SHP77 (cell line): ENCODE data around the gene GCN1.
"Not testable (repeated sequence)": the region's sequence is repeated elsewhere in the genome, so short reads cannot be mapped to it uniquely, and the experiment has no call there.

ENCODE experiments used
- DNase-seq, 2 experiments: peaks; one replicate each; lab custom pipeline; 2025; lab: John Stamatoyannopoulos, UW

Gene GCN1, protein sequence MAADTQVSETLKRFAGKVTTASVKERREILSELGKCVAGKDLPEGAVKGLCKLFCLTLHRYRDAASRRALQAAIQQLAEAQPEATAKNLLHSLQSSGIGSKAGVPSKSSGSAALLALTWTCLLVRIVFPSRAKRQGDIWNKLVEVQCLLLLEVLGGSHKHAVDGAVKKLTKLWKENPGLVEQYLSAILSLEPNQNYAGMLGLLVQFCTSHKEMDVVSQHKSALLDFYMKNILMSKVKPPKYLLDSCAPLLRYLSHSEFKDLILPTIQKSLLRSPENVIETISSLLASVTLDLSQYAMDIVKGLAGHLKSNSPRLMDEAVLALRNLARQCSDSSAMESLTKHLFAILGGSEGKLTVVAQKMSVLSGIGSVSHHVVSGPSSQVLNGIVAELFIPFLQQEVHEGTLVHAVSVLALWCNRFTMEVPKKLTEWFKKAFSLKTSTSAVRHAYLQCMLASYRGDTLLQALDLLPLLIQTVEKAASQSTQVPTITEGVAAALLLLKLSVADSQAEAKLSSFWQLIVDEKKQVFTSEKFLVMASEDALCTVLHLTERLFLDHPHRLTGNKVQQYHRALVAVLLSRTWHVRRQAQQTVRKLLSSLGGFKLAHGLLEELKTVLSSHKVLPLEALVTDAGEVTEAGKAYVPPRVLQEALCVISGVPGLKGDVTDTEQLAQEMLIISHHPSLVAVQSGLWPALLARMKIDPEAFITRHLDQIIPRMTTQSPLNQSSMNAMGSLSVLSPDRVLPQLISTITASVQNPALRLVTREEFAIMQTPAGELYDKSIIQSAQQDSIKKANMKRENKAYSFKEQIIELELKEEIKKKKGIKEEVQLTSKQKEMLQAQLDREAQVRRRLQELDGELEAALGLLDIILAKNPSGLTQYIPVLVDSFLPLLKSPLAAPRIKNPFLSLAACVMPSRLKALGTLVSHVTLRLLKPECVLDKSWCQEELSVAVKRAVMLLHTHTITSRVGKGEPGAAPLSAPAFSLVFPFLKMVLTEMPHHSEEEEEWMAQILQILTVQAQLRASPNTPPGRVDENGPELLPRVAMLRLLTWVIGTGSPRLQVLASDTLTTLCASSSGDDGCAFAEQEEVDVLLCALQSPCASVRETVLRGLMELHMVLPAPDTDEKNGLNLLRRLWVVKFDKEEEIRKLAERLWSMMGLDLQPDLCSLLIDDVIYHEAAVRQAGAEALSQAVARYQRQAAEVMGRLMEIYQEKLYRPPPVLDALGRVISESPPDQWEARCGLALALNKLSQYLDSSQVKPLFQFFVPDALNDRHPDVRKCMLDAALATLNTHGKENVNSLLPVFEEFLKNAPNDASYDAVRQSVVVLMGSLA (N-terminal part only)

DNA sequence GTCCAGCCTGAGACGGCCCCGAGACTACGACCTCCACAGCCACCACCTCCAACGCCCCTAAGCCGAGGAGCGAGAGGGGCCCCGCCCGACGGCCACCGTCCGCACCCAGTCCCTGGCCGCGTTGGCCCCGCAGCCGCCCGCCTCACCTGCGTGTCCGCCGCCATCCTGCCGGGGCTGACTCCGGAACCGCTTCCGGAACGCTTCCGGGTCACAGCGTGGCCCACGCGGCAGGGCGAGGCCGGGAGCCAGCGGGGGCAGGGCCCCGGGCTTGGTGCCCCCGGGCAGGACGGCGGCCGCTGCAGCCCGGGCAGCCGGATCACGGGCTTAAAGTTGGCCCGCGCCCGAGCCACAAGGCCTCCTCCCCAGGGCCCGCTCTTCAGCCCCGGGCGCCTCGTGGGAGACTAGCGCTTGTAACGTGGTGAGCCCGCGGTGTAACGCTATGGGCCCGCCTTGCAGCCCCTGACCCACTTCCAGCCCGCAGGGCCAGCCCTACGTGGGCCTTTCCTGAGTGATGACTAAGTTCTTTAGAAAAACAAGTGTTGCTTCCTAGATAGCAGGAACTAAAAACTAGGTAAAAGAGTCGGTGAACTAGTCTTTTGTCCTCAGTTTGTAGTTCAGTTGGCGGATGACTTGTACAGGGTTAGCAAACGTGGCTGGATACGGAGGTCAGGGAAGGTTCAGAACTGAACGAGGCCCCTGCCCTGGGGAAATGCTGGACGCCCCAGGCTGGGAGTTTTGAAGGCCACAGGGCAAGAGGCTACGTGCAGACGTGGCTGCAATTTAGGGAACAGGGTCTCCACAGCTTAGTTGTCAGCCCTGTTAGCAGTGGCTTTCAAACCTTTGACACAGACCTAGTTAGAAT lies at the start of gene GCN1:
Gene GCN1, minus strand, starts transcription at position 182 of the 862 bp plus-strand sequence. Its CDS starts 18 bp downstream, at position 164.
- peak; percentile 70 to 85 for DNase-seq

DNA sequence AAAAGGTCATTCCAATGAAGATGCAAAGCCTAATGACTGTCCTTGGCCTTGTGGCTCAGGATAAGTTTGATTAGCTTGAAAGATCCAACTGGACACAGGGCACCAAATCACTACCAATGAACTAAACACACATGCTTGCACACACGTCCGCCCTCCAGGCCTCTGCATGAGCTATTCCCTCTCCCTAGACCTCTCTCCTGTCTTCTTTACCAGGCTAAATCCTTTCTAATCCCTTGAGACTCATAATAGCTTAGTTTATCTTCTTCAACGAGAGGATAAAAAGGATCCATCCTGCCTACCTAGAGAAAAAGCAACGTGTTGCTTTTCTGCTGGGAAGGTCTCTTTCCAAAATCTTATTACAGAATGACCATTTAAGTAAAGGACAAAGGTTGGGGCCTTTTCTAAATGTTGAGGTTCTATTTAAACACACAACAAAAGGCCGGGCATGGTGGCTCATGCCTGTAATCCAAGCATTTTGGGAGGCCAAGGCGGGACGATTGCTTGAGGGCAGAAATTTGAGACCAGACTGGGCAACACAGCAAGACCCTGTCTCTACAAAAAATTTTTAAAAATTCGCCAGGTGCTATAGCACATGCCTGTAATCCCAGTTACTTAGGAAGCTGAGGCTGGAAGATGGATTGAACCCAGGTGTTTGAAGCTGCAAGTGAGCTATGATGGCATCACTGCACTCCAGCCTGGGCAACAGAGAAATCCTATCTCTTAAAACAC lies 48.6 kb upstream of the GCN1 start:
- no peak for DNase-seq

DNA sequence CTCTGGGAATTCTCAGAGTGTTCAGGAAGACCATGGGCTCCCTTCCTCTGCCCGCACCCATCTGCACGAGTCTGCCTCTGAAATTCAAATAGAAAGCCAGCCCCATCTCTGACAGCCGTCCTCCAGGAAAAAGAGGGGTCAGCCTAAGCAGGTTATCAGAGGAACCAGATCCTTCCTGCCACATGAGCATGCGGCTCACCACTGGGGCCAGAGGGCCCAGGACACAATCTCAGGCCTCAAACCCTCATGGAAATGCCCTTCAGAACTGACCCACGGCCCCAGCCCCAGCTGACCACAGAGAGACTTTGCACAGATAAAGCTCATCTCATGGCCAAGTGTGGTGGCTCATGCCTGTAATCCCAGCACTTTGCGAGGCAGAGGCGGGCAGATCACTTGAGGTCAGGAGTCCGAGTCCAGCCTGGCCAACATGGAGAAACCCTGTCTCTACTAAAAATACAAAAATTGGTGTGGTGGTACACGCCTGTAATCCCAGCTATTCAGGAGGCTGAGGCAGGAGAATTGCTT lies 47.8 kb upstream of the GCN1 start:
- DNase-seq, result no peak

DNA sequence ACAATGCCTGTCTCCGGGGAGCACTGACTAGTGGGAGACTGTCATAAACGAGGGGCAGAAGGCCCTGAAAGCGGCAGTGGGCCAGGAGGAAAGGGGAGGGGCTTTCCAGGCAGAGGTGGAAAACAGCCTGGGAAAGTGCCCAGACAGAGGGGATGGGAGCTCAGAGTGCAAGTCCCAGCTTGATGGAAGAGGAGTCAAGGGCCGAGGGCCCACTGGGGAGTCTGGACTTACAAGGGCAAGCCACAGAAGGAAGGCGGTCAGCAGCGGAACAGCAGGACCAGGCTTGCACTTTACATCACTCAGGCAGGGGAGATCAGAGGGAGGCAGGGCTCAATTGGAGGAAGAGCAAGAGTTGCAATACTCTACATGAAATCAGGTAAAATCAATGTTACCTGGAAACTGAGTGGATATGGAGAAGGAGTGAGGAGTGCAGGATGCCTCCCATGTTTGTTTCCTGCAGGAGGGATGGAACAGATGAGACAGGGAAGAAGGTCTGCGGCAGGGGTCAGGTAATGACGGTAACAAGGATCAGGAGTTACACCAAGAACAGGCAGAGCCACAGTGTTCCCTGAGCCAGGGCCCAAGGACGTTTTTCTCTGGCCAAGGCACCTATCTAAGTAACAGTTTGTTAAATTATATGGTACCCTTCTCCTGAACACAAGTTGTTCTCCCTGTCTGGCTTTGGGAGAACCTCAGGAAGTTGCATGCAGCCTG lies 47.2 kb upstream of the GCN1 start:
- no peak for DNase-seq

DNA sequence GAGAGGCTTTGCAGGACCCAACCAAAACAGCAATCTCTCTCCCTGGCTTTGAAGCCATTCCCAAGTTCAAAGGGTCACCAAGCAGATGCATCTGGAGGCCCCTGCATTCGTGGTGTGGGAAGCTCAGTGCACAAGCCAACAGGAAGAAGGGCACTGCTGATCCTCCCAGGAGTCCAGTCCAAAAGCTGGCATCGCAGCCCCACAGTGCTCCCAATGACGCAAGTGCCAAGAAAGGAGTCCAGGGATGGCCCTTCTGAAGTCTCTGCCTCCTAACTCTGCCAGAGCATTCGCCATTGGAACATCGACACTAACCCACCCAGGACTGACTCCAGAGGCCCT lies 45.9 kb upstream of the GCN1 start:
- no peak for DNase-seq

DNA sequence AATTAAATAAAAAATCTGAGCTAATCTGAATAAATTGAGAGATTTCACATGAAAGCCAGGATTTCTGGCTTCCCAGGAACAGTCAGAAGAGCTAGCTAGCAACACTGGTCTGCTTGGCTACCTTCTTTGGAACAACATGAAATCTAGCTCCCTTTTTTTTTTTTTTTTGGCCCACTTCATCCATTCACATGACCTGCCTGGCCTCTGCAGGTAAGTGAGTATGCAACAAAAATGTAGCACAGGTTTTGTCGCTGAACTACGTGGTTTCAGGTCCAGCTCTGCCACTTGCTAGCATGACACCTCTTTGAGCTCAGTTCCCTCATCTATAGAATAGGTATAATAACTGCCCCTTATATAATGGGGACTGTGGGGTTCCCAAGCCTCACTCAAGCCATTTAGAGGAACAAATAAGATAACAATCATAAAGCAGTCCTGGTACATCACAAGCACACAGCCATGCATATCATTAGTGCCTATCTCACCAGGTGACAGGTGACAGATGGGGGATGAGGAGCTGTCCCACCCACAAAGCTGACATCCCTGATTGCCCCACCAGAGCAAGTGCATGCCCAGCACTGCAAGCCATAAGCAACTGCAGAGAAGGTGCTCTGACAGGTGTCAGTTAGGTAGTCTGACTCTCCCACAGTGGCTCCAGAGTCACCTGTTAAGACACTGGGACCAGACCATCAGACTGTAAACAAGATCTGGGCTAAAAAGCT lies 45.4 kb upstream of the GCN1 start:
- no peak for DNase-seq

DNA sequence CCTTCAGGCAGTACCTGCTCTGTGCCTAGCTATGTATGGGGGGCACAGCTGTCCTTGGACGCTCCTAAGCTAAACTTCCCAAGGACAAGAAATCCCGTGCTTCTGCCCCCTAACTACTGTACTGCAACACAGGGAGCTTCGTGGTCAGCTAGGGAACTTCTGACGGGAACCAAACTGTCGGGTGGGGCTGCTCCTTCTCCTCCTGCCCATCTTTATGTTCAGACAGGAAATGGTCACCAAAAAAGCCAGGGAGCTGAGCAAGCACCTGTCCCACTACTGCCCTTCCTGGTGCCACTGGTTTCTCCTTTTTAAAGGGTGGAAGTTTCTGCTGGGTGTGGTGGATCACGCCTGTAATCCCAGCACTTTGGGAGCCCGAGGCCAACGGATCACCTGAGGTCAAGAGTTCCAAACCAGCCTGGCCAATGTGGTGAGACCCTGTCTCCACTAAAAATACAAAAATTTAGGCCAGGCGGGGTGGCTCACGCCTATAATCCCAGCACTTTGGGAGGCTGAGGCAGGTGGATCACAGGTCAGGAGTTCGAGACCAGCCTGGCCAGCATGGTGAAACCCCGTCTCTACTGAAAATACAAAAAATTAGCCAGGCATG lies 44.4 kb upstream of the GCN1 start:
- no peak for DNase-seq

DNA sequence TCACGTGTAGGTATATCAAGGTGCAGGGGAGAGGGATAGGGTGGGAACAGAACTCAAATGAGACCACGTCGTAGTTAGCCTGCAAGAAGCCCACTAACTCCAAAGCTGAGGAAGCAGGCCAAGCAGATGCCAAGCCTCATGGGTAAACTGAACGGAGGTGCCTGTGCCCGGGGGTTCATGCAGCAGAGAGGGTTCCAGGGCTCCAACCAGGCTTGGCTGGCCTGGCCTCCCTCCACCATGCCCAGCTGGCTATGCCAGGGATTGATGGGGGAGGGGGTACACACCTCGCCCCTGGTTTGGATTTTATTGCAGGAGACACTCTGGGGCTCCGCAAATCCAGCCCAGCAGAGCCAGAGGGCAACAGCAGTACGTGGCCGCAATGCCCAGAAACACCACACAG lies 43.7 kb upstream of the GCN1 start:
- DNase-seq, result no peak

DNA sequence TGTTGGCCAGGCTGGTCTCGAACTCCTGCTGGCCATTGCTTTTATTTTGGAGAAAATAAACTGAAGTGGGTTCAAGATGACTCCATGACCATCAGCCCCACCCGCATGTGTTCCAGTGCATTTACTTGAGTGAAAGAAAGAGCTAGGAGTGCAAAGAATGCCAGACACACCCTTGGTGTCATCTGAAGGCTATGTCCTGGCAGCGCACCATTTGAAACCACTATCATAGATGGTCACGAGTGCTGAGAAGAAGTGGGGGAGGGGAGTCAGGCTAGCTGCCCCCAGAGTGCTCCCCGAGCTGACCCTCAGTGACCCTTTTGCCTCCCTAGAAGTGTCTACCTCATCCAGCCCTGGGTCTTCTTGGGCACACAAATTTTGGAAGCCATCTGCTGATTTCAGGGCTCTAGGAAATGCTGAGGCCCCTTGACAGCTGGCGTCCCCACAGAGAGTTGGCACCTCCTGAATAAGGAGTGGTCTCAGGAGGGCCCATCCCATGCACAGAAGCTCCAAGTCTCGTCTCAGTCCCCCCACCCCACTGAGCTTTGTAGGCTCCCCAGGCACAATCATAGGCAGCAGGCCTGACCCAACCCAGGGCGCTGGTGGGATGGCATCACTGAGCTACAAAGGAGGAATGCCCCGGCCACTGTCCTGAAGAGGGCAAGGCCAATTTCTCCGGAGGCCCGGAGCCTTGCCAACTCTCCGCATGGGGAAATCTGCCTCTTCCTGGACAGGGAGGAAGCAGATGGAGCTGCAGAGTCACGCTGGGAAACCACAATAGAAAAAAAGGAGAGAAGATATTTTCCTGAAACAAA lies 43.1 kb upstream of the GCN1 start:
- no peak for DNase-seq

DNA sequence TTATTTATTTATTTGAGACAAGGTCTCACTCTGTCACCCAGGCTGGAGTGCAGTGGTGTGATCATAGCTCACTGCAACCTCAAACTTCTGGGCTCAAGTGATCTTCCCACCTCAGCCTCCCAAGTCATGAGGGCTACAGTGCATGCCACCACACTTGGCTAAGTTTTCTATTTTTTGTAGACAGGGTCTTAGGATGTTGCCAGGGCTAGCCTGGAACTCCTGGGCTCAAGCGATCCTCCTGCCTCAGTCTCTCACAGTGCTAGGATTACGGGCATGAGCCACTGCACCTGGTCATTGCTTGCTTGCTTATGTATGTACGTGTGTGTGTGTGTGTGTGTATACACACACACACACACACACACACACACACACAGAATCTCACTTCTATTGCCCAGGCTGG lies 42.3 kb upstream of the GCN1 start:
- DNase-seq, result not testable (repeated sequence)

DNA sequence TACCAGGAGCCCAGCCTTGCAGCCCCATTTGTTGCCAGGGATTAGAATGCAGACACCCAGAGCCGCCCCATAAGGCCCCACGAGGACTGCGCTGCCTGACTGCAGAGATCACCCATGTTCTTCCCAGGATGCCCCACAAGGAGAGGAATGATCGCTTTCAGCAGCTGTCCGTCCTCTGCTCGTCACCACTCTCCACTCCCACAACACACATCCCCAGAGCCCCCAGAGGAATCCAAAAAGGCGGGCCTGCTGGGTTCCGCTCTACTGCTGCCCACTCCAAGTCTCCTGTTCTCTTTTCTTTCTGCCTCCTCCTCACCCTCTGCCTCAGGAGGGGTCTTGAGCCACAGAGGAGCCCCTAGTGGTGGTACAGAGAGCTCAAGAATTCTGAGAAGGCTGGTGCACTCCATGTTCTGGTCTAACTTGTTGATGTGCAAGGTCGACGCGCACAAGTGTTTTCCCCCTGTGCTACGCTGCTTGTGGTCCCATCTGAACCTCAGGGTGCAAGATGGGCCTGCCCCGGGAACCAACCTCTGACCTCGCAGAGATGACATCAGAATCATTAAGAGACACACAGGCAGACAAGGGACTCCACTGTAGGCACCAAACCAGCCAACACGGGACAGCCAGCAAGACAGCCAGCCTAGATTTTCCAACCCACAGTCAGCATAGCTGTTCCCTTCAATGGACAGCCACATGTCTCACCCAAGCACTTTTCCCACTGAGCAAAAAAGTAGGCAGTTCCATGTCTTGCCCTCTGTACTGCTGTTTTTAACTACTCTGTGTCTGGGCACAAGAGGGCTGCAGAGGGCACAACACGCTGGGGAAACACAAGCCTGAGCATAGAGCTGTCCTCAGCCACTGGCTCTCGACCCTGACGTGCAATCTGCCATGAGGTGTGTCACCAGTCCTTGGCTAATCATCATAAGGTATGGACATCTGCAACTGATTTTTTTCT lies 41.1 kb upstream of the GCN1 start:
- DNase-seq, result peak in 1 of 2 experiments; percentile 36

DNA sequence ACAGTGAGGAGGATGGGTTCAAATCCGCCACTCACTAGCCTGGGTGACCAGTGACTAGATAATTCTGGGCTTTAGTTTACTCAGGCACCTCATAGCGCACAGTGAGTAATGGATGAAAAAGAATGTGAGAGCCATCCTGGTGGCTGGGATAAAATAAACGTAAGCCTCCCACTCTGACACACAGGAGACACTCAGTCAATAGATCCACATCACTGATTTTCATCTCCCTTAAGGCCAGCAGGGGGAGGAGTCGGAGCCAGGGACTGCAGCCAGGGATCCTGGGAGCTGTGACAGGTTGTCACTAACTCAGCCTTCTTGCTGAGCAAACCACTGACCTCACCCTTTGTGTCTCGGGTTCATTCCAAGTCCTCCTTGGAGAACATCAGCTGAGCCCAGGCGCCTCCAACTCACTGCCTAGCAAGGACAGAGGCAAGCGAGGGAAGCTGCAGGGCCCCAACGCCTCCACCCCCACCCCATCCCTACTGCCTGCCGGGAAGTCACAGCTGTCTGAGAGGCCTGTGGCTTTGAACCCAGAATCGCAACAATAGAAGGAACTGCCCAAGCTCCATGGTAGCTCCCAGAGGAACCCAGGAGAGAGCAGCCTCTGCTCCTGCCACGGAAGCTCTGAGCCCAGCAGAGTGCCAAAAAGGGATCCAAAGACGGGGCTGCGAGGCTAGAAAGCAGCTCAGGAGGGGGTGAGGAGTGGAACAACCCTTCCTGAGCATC lies 40.3 kb upstream of the GCN1 start:
- DNase-seq, result peak; percentile 61 to 86

DNA sequence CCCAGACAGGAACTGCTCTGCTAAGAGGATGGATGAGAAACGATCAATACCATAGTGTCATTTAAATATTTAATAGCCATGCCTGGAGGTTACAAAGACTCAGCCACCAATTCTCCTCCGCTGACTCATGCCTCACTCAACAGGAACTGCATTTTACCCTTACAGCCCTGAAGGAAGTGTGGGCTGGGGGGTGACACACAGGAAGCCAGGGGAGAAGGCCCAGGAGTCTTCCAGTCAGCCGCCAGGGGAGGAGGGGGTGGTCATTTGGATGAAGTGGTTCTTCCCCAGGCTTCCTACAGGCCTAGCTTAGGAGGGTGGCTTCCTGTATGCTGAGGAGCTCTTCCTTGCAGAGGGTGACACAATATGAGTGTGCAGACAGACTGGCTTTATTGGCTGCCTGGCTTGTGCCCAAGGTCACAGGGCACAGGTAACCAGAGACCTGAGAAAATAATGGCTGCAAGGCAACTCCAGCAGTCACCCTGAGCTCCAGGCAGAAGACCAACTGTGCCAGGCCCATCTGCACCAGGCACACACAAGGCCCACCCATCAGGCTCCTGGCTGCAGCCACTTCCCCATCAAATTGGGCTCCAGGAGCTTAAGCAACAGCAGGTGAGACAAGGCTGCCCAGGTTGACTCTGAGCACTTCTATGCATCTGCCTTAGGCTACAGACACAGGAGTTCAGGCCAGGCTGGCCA lies 36.9 kb upstream of the GCN1 start:
- no peak for DNase-seq

DNA sequence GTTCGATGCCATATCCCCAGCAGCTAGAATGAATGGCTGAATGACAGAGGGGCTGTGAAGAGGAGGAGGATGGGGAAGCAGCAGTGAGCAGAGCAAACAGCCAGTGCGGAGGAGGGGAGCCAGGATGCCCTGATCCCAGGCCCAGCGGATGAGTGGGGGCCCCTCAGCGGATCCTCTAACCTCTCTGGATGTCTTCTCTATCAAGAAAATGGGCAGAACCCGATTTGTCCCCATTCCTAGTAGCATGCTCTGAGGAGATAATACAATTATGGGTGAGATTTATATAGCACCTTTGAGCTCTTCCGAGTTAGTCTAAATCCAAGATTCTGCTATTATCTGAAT lies 36.4 kb upstream of the GCN1 start:
- no peak for DNase-seq

DNA sequence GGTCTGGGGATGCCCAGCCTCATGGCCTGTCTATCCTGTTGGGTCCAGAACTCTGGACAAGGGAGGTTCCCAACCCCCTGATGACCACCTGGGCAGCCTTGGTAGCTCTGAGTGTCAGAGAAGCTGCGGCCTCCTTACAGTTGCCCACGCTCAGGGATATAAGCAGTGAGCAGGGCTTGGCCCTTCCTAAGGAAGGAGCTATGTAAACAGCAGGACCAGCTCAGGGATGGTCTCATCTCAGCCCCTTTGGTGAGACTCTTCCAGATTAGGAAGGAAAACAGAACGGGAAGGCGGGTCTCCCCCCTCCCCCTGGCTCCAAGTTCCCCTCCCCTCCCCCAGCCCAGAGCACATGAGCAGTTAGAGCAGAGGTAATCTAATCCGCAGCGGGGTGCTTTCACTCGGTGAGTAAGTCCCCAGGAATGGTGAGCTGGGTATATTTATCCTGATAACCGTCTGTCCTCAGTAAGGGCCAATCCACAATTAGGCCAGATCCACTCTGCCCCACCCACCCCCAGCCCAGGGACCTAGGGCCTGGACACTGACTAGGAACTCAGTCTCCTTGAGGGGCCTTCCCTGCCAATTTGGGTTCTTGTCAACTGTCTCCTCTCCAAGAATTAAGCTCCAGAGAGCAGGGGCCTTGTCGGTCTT lies 35.9 kb upstream of the GCN1 start:
- no peak for DNase-seq
